DMS153 (cell line): ENCODE data around the gene PDZD2.
"Not testable (repeated sequence)": the region's sequence is repeated elsewhere in the genome, so short reads cannot be mapped to it uniquely, and the experiment has no call there.

Experiments
- DNase-seq: peaks from one replicate; lab custom pipeline; 2025; lab: John Stamatoyannopoulos, UW

PDZD2 gene

DNA sequence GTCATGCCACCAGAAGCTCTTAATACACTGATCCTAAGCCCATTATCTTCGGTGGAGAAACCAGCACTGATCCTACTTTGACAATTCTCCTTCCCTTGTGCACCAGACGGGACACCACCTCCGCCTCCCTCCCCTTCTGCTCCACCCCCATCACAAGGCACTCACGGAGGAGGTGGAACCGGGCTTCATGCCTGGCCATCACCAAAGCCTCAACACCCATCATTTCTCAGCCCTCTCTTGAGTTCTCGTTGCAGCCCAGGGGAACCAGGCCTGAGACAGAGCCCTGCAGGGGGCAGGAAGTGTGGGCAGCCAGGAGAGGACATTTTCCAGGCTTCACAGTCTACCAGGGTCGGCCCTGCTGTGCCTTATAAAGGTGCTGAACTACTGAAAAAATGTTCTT is 374.7 kb downstream of the PDZD2 start:
- no peak for DNase-seq

GRCh38 chr5:32014096-32014745 is 375.3 kb downstream of the PDZD2 start:
- no peak for DNase-seq

DNA sequence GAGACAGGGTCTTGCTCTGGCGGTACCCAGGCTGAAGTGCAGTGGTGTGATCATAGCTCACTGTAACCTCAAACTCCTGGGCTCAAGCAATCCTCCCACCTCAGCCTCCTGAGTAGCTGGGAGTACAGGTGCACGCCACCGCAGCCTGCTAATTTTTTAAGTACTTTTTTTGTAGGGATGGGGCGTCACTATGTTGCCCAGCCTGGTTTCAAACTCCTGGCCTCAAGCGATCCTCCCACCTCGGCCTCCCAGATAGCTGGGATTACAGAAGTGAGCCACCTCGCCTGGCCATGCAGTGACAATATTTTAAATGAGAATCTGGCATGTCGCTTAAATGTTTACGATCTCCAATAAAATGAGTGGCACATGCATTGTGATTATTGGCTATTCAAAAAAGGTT is 376.3 kb downstream of the PDZD2 start:
- DNase-seq = not testable (repeated sequence)

- no peak for DNase-seq
These were observed 378.9 kb downstream of the PDZD2 start for GRCh38 chr5:32017692-32018367.

DNA sequence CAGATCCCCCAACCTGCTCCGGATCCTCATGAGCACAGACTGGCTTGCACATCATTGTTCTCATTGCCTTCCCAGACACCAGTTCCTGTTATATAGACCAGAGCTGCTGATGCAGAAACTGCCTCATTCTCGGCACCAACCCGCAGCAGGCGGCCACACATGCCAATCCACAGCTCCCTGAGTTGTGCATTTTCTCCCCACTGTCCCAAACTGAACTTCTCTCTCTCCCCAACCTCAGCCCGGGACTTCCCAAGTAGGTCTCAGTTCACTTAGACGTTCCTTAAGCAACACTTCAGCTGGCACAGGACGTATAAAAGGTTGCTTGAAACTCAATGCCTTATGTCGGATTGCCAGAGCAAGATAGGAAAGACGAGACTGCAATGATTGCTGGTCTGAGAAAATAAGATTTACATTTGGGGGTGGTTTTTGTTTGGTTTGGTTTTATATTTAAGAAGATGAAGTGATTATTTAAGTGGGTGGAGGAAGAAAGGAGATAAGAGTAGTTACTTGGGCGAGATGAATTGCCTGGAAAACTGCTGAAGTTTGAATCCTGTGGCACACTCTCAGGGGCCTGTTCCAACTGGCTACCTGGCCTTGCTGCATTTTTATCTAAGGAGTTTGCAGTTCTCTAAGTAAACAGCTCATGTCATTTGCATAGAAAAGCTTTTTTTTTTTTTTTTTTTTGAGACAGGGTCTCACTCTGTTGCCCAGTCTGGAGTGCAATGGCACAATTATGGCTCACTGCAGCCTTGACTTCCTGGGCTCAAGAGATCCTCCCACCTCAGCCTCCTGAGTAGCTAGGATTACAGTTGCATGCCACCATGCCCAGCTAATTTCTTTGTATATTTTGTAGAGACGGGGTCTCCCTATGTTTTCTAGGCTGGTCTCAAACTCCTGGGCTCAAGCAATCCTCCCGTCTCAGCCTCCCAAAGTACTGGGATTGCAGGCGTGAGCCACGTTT is 379.8 kb downstream of the PDZD2 start:
- no peak for DNase-seq

- no peak for DNase-seq
These were observed 381.3 kb downstream of the PDZD2 start for GRCh38 chr5:32020271-32020670.

DNA sequence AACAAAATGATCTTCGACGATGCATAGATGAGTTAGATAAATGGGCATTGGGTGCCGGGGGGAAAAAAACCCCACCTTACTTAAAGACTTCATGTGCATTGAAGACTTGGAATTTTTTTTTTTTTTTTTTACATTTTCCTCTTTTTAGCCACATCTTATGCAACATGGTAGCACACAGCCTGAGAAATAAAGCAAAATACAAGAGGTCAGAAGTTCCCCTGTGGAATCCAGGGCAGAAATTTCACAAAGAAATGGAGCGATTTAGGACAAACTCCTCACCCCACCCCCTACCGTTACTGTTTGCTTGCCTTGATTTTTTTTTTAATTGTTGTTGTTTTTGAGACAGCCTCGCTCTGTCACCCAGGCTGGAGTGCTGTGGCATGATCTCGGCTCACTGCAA is 382.0 kb downstream of the PDZD2 start:
- no peak for DNase-seq

DNA sequence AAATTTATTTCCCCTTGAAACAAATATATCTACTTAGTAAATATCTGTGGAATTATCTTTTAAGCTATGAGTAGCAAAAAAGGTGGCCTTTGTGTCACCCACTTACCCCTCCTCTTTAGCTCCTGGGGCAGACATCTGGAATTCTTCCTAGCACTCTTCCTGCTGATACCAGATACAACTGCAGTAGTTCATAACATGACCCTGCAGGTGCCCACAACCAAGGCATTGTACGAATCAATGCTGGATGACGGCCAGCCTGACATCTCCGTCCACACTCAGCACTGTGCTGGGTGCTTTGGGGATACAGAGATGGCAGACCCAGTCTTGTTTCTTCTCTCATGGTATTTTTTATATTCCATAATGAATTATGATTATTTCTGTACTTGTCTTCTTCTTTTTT is 382.8 kb downstream of the PDZD2 start:
- no peak for DNase-seq

DNA sequence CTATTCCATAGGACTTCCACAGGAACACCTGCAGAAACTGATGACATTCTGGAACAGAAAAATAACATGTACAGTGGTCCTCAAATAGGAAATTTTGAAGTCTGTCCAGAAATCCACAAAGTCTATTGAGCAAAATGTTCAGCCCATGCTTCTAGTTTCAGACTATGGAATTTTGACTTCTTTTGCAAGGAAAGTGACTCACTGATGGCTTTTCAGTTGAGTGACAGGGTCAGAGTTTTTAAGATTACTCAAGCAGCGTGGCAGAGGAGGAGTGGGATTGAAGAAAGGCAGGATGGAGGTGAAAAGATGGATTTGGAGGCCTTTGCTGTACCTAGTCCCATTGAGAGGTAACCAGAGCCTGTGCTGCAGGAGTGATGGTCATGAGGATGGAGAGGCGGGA is 383.7 kb downstream of the PDZD2 start:
- no peak for DNase-seq

- no peak for DNase-seq
These were observed 384.9 kb downstream of the PDZD2 start for GRCh38 chr5:32023816-32024215.

DNA sequence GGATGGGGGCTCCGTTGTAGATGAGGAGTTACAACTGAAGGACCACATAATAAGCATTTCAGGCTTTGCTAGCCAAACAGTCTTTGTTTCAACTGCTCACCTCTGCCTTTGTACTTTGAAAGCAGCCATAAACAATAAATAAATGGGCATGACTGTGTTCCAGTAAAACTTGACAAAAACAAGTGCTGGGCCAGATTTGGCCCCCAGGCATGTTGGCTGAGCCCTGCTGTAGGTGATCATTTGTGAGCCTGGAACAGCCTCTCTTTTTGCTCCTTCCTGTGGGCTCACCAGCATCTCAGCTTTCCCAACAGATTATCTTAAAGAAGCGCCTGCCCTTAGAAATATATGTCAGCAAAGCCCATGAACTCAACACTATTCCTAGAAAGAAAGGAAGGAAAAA is 385.8 kb downstream of the PDZD2 start:
- no peak for DNase-seq

DNA sequence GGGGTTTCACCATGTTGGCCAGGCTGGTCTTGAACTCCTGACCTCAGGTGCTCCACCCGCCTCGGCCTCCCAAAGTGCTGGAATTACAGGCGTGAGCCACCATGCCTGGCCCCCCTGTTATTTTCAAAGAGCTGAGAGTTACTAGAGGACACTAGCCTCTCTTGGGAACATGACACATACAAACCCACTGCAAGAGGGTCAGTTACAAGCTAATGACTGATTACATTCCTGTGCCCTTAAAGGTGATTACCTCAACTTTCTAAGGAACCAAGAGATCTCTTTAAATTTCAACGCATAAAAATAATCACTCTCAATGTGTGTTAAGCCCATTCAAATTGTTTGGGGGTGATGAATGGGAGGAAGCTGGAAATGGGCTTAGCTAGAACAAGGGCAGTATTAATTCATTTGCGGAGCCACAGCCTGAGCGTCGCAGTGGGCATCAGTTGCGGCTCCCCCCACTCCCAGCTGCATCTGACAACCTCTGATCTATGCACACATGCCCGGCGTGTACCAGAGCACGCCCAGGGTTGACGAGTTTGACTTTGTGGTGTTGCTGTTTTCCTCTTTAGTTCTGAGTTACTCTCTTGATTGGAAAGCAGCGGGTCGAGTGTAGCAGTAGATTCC is 388.3 kb downstream of the PDZD2 start:
- no peak for DNase-seq

DNA sequence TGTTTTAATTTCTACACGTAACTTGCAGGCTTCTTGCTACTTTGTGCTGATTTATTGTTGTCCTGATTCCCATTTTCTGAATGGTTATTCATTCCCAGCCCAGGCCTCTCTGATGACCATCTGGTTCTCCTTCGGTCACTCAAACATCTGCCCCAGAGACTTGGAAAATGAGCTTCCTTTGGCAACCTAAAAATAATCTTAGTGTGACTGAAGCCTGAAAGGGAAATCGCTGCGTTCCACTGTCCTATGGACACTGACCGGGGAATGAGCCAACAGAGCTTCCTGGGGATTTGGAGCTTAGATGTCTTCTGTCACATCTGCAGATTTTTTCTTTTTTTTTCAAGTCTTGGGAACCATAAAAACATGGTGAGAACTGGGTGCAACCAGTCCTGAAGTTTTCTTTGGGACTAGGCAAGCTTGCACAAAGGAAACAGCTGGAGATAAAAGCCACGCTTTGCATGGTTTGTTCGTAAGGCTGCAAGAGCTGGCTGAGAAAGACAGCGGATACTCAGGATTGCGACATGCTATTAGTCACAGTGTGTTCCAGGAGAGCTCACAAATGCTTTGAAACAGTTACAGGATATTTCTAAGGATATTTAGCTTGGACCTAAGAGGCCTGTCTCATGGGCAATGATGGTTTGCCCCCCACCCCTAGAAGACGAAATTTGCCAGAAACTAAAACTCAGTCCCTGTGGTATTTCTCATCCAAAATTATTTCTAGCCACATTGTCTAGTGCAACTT is 389.0 kb downstream of the PDZD2 start:
- DNase-seq = no peak

GRCh38 chr5:32029261-32029660 is 390.3 kb downstream of the PDZD2 start:
- no peak for DNase-seq

- DNase-seq = no peak
These were observed 390.9 kb downstream of the PDZD2 start for GRCh38 chr5:32029781-32030180.

DNA sequence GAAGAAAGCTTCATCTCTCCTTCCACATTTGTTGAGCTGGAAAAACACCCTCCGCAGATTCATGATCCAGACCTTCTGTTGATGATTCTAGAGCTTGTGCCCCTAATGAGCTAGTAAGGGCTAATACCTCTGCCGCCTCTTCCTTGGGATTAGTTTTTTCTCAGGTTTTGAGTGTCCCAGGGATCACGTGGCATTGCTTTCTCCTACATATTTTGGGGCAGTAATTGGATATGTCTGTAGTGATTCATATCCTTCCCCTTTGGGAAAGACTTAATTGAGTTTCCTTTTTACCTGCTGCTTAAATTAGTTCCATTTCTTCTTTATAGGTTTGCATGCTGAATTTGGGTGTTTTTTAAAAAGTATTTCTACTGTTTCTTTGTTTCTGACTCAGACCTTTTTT is 391.3 kb downstream of the PDZD2 start:
- DNase-seq = no peak

DNA sequence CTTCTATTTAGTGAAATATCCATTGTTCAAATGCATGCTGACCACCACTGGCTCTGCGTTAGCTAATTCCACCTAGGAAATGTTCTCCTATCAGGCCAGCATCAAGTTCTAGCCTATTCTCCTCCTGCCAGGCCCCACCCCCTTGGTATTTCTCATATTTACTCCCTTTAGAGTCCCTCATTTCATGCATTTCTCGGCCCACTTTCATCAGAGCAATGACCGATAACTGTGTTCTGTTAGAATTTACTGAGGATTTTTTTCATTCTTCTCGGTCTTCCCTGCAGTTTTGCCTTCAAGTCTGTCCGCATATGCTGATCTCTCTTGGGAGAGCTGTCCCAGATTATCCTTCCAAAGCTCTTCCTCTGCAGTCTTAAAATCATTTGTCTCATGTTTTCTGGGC is 391.8 kb downstream of the PDZD2 start:
- no peak for DNase-seq

DNA sequence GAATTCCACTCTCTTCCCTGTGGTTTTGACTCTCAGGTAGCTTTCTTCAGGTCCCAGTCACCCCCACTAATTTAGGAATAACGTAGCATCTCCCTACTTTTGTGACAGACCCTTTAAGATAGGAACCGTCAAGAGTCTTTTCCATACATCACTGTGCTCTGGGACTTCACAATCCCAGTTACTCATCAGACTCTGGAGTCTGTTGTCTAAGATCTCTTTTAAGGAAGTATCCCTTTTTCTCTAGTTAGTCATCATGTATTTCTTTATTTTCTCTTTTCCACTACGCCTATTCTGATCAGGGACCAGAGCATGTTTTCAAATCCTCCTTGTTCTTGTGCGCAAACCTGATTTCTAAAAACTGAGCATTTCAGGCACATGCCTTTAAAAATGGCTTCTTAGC is 392.2 kb downstream of the PDZD2 start:
- DNase-seq = no peak

DNA sequence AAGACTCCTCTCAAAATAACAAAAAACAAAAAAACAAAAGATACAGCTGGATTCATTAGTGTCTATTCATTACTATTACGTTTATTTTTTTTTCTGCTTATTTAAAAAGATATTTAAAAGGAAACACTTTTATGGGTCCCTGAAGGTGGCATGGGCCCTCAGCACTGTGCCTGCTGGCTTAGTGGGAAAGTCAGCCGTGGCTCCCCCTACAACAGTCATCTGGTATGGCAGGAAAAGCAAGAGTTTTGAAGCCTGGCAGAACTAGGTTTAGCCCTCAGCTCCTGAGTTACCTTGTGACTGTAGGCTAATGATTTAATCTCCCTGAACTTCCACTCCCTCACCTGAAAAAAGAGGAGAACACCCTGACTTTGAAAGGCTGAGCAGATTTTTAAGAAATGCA is 399.6 kb downstream of the PDZD2 start:
- no peak for DNase-seq

GRCh38 chr5:32039133-32039532 is 400.2 kb downstream of the PDZD2 start:
- not testable (repeated sequence) for DNase-seq

DNA sequence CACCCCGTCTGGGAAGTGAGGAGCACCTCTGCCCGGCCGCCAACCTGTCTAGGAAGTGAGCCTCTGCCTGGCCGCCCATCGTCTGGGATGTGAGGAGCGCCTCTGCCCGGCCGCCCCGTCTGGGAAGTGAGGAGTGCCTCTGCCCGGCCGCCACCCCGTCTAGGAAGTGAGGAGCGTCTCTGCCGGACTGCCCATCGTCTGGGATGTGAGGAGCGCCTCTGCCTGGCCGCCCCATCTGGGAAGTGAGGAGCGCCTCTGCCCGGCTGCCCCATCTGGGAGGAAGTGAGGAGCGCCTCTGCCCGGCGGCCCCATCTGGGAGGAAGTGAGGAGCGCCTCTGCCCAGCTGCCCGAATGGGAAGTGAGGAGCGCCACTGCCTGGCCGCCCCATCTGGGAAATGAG is 400.7 kb downstream of the PDZD2 start:
- not testable (repeated sequence) for DNase-seq
